HG03135 (cell line): ENCODE measurements around the gene ZNF334.

Experiments
- ATAC-seq: cut with Tn5 transposase; IDR thresholded peaks from one replicate; pipeline ENCODE4 v1.9.1; 2021; ENCODE audit warnings: mild to moderate bottlenecking, moderate library complexity; ENCODE audit not compliant: unreplicated experiment

Gene ZNF334

DNA sequence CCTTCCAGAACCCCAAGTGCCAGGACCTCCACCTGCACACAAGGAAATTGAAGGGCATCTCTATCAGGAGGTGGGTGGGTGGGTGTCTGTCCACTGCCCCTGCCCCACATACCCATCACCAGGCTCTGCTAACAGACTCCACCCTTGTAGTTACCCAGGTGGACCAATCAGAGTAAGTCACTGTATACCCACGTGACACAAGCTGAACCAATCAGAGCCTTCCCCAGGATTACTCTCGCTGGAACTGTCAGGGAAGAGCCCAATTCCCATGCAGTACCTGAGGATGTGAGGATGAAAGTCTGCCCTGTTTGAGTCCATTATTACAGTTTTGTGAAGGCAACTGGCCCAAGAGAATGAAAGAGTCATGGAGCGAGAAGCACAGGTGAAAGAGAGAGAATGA, 32.9 kb upstream of the ZNF334 start:
- ATAC-seq: no peak

DNA sequence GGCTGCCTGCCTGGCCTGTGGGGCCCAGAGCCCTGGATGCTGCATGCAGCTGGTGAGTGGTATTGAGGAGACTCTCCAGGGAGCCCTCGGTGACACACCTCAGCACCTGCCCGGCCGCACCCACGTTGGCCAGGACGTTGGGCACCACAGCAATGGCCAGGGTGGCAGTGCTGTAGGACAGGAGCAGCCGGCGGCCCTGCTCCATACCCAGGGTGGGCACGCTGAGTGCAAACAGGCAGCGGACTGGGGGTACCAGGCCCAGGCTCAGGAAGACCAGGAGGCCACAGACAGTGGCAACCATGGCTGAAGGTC, 32.4 kb upstream of the ZNF334 start:
- ATAC-seq: no peak

DNA sequence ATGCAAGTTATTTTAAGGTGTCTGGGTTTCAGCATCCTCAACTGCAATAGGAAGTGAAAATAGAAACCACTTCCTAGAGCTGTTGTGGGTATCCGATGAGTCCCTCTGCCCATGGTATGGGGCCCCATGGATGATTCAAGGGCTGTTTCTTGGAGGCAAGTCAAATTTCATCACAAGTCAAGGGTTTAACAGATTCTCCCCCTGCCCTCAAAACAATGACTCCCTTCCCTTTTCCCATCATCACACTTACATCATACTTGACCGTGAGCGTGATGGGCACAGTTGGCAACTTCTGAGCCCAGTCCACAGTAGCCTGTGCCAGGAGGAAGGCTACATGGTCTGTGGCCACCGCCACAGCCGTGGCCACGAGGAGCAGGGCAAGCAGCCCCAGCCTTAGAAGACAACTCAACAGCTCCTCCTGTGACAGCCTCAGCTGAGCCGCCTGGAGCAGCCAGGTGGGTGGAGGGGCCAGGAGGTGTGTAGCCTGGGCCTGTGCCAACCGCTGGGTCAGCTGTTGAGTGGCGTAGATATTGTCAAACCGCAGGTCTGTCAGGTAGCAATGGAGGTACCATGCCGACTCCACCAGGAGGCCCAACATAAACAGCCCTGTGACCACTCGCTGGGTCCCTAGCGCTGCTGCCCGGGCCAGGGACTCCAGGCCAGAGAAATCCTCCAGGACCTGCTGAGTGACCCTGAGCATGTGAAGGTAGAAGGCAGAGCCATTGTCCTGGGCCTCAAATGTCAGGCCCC, 31.9 kb upstream of the ZNF334 start:
- ATAC-seq: no peak

DNA sequence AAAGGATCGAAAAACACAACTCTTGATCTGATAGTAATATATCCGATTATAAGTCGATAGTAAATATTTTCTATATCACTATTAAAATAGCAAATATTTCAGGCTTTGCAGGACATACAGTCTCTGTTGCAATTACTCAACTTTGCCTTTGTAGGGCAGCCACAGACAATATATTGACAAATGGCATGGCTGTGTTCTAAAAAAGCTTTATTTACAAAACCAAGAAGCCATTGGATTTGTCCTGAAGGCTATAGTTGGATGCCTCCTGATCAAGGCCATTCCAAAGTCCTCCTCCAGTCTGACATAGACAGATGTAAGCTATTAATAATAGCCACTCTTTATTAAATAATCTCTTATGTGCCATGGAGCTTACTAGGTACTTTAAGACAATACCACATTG, 31.2 kb upstream of the ZNF334 start:
- no peak for ATAC-seq

DNA sequence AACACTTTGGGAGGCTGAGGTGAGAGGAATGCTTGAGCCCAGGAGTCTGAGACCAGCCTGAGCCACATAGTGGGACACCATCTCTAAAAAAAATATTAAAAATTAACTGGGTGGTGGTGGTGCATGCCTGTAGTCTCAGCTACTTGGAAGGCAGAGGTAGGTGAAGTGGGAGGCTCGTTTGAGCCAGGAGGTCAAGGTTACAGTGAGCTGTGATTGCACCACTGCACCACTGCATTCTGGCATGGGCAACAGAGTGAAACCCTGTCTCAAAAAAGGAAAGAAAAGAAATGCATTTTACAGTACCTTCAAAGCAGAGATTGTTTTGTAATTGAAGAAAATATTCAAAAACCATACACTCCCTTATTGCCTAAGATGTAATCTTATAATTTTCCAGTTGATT, 30.6 kb upstream of the ZNF334 start:
- ATAC-seq: no peak

DNA sequence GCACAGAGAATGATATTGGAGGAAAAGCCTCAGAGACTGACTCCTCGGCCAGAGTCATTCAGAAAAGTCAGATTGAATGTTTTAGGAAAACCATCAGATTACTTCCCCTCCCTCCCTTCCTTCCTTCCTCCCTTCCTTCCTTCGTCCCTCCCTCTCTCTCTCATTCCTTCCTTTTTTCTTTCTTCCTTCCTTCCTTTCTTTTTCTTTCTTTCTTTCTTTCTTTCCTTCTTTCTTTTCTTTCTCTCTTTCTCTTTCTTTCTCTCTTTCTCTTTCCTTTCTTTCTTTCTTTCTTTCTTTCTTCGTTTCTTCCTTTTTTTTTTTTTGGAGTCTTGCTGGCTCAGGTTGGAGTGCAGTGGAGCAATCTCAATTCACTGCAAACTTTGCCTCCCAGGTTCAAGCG, 29.7 kb upstream of the ZNF334 start:
- ATAC-seq: no peak

DNA sequence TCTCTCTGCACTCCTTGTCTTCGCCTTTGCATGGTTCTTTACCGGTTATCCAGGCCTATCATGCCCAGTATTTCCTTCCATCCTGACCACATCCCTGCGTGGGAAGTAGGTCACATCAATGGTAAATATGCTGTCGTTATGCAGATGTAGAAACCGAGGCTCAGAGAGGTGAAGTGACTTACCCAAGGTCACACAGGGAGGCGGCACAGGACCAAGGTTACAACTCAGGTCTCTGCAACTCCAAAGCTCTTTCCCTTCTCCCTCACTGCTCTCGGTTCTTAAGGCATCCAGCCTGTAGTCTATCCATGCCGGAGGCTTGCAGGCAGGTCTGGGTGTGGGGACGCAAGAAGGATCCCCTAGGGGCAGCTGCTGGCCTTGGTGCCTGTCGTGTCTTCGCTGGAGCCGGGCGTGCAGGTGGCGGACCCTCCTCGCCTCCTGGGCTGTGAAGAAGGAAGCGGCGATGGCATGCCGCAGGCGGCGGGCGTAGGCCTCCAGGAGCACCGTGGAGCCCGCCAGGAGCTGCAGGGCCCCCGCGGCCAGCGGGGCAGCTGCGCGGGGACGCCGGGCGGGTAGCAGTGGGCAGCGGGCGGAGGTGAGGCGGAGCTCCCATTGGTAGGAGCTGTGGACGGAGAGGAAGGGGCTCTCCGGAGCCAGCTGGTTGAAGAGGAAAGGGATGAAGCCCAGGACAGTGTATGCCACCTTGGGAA, 28.0 kb upstream of the ZNF334 start:
- no peak for ATAC-seq

DNA sequence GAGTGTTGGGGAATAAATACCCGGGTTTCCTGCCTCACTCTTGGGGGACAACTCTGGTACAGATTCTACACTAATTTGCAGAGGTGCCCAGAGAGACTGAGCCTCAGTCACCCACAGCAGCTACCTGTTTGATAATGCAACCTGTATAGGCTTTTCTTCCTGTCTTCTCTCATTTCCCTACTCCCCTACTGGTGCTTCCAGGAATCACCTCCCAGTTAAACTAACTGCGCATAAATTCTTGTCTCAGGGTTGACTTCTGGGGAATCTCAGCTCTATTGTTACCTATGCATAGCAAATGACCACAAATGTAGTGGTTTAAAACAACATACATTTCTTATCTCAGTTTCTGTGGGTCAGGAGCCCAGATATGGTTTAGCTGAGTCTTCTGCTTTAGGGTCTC, 25.8 kb upstream of the ZNF334 start:
- ATAC-seq: no peak

DNA sequence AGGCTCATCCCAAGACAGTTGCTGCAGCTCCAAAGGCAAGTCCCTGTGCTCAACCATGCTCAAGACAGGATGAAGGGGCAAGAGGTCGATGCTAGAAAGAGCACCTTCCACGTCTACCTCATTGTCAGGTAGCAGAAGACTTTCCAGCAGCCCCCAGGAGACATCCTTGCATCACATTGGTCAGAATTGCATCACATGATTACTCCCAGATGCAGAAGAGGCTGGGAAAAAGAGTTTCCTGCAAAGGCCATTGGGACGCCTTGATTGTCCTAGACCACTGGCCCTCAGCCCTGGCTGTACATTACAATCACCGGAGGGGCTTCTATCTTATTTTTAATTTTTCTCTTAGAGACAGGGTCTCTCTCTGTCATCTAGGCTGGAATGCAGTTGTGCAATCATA, 17.3 kb upstream of the ZNF334 start:
- no peak for ATAC-seq

DNA sequence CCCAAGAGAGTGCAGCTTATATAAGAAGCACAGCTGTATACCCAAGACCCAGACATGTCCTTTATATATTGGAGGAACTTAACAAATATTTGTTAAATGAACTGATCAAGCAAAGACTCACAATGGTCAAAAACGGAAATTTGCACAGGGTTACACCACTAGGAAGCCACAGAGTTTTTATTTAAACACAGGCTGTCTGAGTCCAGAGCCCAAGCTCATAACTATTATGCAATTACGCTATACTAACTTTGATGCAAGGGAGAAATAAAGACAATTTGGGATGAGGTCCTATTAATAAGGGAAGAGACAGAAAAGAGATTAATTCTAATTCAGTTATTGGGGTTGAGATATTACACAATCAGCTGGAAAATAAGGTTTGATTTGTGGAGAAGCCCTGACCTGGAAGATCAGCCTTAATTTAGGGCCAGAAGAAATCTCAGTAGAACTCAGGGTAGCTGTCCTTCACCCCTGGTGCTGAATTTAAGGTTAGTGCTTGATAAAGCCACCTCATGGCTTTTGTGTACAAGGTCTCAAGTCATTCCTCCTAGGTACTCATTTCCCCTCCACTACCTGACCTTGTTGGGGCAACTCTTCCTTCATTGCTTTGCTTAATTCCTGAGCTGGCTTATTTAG, 10.5 kb upstream of the ZNF334 start:
- no peak for ATAC-seq

DNA sequence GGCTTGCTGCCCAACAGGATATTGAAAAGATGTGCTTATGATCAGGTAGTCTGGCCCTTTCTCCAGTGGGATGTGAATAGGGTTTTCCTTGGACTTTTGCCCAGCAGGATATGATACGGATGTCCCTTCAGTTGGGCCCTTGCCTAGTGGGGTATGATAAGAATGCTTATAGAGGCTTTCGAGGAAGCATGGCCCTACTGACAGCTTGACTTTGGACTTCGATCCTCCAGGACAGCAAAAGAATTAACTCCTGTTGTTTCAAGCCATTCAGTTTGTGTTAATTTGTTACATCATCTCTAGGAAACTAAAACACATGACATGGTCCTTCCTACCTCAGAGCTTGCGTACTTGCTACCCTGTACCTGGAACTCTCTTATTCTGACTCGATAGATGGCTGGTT, 9.7 kb upstream of the ZNF334 start:
- ATAC-seq: no peak

DNA sequence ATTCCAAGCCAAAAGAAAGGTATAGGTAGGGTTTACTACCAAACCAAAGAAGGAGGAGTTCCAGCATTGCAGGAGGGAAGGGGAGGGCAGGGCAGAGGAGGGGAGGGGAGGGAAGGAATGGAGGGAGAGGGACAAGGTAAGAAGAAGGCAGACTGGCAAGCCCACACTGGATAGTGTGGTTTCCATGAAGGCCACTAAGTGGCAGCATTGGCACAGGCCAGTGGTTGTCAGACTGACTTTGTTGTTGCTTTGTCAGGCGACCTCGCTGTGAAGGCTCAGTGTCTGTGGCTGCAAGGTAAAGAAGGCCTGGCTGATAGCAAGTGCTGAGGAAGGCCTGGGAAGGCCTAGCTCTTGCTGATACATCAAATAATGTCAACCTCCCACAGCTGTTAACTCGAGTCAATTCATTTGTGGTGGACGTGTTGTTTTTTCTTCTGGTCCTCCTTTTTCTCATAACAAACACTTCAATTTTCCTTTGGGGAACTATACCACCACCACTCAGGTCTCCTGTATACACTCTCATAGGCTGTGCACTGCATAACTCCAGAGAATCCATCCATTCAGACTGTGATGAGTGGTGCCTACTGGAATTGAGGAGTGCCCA, 7.7 kb upstream of the ZNF334 start:
- no peak for ATAC-seq

DNA sequence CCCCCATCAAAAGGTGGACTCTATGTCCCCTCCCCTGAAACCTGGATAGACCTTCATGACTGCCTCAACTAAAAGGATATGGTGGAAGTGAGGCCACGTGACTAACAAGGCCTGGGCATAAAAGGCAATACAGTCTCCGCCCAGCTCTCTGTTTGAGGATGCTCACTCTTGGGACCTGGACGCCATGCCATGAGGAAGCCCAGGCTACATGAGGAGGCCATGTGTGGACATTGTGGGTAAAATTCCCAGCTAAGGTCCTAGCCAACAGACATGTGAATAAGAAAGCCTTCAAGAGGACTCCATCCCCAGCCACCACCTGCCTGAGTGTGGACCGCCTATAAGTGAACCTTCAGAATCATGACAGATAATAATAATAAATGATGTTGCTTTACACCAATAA, 7.2 kb upstream of the ZNF334 start:
- no peak for ATAC-seq

DNA sequence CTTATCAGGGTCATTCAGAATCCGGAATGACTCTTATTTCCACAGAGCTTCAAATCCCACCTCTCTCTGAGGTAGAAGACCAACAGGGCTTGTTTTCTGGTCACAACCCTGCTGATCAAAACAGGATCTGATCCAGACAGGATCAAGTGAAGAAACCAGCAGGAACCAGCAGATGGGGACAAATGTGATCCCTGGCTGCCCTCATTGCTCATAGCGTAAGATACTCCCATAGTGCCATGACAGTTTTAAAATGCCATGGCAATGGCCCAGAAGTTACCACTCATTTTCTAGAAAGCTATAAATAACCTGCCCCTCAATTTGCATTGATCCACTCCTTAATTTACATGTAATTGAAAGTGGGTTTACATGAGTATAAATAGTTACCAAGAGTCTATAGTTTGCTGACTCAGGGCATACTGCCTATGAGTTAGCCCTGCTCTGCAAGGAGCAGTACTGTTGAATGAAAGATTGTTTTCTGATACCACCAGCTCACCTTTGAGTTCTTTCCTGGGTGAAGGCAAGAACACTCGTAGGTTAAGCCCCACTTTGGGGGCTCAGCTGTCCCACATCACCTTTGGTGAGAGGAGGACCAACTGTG, 6.2 kb upstream of the ZNF334 start:
- no peak for ATAC-seq

DNA sequence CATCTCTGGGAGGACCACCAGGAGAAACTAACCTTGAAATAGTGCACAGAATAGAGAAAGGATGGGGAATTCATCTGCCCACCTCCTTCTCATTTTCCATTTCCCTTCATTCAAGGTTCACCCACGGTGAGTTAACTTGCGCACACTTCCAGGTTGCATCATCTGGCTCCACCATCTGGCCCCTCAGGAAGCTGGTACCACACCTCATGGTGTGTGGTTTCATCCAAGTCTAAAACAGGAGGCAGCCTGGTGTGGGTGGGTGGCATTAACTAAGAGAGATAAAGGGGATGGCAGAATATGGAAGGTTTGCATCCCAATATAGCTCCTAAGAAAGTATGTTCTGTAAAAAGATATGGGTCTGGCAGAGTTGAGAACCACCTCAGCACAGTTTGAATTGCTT, 3.8 kb downstream of the ZNF334 start:
- ATAC-seq: no peak

DNA sequence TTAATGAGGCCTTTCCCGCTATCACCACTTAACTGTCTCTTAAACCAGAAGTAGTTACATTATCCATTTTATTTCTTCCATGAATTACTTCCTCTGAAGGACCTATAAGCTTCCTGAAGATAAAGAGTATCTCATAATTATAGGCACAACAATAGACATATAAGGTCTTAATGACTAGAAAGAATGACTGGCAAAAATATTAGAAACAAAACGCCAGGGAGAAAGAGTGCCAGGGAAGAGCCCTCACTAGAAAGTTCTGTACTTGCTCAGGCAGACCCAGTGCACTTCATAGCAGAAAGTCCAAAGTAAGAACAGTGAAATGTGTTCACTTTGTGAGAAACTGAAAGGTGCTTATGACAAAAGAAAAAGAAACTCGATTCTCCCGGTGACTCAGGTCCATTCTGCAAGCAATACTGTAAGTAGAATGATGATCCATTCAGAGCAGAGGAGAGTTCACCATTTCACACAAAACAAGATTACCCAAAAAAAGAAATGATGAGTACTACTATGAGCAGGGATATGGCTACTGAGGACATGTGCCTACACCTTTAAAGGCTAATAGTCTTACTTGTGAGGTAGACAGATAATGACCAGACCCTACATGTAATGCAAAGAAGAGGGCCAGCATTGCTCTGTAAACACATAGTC, 5.5 kb downstream of the ZNF334 start:
- ATAC-seq: no peak

DNA sequence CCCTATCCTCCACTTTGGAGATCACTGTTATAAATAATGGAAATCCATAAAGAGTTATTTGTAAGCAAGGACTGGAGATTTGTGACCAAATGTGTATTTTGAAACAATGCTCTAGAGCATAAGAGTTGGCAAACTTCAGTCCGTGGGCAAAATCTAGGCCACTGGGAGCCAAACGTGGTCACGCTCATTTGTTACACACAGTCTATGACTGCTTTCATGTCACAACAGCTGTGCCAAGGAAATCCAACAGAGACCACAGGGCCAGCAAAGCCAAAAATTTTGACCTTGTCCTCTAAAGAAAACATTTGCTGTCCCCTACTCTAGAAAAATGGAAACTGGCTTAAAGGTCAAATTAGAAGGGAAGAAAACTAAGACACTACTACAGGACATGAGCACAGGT, 7.9 kb downstream of the ZNF334 start:
- no peak for ATAC-seq

DNA sequence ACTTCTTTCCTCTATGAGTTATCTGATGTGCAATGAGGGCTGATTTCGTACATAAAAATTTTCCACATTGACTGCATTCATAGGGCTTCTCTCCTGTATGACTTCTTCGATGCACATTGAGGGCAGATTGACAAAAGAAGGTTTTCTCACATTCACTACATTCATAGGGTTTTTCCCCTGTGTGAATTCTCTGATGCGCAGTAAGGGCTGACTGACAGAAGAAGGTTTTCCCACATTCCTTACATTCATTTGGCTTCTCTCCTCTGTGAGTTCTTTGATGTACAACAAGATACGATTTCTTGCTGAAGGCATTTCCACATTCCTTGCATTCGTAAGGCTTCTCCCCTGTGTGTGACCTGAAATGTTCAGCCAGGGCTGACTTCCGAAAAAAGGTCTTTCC, 11.4 kb downstream of the ZNF334 start:
- no peak for ATAC-seq

DNA sequence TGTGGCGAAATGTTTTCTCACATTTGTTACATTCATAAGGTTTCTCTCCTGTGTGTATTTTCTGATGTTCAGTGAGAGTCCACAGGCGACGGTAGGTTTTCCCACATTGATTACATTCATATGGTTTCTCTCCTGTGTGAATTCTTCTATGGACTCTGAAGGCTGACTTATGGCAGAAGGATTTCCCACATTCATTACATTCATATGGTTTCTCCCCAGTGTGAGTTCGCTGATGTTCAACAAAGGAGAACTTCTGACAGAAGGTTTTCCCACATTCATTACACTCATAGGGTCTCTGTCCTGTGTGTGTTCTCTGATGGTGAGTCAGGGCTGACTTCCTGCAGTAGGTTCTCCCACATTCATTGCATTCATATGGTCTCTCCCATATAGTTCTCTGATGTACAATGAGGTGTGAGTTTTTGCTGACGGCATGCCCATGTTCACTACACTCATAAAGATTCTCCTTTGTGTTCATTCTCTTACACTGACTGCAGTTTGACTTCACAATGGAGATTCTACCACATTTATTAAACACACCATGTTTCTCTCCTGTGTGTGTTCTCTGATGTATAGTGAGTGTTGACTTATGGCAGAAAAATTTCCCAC, 11.9 kb downstream of the ZNF334 start:
- no peak for ATAC-seq

DNA sequence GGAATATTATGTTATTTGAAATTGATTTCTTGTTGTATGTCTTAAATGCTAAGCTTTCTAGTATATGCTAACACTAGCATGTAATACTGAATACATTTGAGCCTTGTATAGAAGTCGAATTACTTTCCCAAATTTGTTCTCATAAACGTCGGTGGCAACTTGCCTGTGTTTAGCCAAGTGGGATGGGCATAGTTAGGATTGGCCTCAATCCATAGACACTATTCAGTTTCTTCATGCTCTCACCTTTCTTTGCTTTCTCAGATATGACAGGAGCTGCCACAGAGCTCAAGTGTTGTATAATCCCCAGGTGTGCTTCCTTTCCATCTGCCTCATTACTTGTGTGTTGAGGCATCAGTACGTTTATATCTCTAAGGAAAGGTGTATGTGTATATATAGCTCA, 19.3 kb downstream of the ZNF334 start:
- ATAC-seq: no peak

DNA sequence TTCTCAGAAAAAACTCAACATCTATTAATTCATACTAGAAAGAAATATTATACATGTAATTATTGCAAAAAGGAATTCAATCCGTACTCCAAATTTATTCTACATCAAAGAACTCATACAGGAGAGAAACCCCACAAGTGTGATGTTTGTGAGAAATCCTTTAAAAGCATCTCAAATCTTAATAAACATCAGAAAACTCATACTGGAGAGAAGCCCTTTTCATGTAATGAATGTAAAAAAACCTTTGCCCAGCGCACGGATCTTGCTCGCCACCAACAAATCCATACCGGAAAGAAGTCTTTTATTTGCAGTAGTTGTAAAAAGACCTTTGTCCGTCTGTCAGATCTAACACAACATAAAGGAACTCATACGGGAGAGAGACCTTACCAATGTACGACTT, 22.0 kb downstream of the ZNF334 start:
- no peak for ATAC-seq
